Upper lobe of right lung (tissue), 1 donor: ENCODE data around the gene FAM89B. TPM values are rescaled to one million over a fixed set of nuclear protein-coding genes. Genes with fewer than 3 reads are reported as not detected.

Source experiments
- ATAC-seq: fragments of 200-7000 bp; cut with Tn5 transposase; one replicate; pipeline ENCODE4 v1.9.1; 2020; ENCODE audit warnings: mild to moderate bottlenecking, moderate library complexity
- DNase-seq: peaks from one replicate; pipeline ENCODE4 v3.0.0-alpha.2; 2020
- H3K27ac ChIP-seq: fragments of 200-600 bp; one replicate; pipeline ENCODE4 v1.8.0; 2022
- H3K27me3 ChIP-seq: fragments of 200-600 bp; one replicate; pipeline ENCODE4 v1.8.0; 2022; ENCODE audit warnings: mild to moderate bottlenecking
- H3K36me3 ChIP-seq: fragments of 200-600 bp; one replicate; pipeline ENCODE4 v1.8.0; 2022
- H3K4me1 ChIP-seq: fragments of 200-600 bp; one replicate; pipeline ENCODE4 v1.8.0; 2022
- H3K4me3 ChIP-seq: fragments of 200-600 bp; one replicate; pipeline ENCODE4 v1.8.0; 2022; ENCODE audit warnings: mild to moderate bottlenecking
- H3K9me3 ChIP-seq: fragments of 200-600 bp; one replicate; pipeline ENCODE4 v1.8.0; 2022
- intact Hi-C: fragments of 100-400 bp; cut with DNase I; formaldehyde crosslinking; loops from one replicate; pipeline ENCODE4 v1.11.0; 2022
- total RNA-seq: library from RNA; stranded (reverse); fragmentation: NEBNext Ultra II Directional; extraction: Animal tissue kit (Norgen Biotek cat#: 25700); gene quantifications from one replicate; pipeline ENCODE4 v1.2.1, GENCODE V29; 2021
- TF ChIP-seq, protein P1 (sequence below): fragments of 200-600 bp; IDR thresholded peaks from one replicate; pipeline ENCODE4 v1.8.0; 2022; ENCODE audit warnings: antibody characterized with exemption
- donor health status: DM: no; HTN: yes; CAD: no; lungs with severe emphysema.

The FAM89B gene
- total RNA-seq, 1 donor from 2014 or later: 44.1 TPM

DNA sequence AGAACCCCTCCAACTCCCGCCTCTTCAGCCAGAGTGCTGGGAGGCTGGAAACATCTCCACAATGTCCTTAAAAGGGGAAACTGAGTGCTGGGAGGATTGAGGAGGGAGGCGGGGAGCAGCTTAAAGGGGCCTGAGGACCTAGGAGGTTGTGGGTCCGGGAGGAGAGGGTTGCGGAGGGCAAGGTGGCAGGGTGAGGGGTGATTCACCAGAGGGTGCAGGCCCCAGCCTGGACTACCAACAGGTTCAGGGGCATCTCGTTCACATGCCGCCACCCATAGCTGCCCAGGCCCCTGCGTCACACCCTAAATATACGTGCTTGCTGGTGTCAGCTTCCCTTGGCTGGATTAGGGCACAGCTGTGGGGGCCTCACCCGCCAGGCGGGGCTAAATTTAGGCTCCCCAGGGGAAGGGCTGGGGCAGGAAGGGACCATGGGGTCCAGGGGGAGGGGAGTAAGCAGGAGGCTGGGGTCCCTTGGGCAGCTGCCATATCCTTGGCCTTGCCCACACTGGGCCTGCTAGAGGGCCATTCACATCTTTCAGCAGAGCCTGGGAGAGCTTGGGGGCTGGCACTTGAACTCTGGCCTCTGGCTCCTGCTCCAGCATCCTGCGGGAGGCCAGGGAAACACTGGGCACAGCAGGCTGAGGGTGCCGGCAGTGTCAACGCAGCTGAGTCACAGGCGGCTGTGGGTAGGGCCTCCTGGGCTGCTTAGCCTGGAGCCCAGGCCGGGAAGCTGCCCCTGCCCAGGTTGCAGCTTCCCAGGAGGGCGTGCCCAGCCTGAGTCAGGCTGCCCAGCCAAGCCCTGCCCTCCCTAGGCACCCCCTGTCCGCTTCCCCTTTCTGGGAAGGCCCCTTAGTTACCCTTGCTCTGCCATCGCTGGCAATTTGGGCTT is 4.8 kb downstream of the FAM89B start:
- ATAC-seq (peak; percentile 56), DNase-seq (peak; percentile 88)
- Histone ChIP-seq H3K9me3 (no peaks in the 10 kb centered on the region), H3K36me3 (peaks cover 29% of the 10 kb centered on the region), H3K27me3 (no peaks in the 10 kb centered on the region), H3K4me1 (peaks cover 42% of the 10 kb centered on the region), H3K4me3 (peak overlapping the region; percentile 66), H3K27ac (peak overlapping the region; percentile 84)
- TF ChIP-seq, protein P1, sequence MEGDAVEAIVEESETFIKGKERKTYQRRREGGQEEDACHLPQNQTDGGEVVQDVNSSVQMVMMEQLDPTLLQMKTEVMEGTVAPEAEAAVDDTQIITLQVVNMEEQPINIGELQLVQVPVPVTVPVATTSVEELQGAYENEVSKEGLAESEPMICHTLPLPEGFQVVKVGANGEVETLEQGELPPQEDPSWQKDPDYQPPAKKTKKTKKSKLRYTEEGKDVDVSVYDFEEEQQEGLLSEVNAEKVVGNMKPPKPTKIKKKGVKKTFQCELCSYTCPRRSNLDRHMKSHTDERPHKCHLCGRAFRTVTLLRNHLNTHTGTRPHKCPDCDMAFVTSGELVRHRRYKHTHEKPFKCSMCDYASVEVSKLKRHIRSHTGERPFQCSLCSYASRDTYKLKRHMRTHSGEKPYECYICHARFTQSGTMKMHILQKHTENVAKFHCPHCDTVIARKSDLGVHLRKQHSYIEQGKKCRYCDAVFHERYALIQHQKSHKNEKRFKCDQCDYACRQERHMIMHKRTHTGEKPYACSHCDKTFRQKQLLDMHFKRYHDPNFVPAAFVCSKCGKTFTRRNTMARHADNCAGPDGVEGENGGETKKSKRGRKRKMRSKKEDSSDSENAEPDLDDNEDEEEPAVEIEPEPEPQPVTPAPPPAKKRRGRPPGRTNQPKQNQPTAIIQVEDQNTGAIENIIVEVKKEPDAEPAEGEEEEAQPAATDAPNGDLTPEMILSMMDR: no peak
- intact Hi-C loops: no loop called here

- intact Hi-C loops: no loop called here
- H3K9me3 ChIP-seq: no peaks in the 10 kb centered on the region
- DNase-seq (no peak), ATAC-seq (no peak)
- TF ChIP-seq, protein P1: no peak
- no peaks in the 10 kb centered on the region for H3K27me3 ChIP-seq
- H3K27ac ChIP-seq: peak overlapping the region; percentile 84
- H3K4me3 ChIP-seq: peak overlapping the region; percentile 66
- peaks cover 41% of the 10 kb centered on the region for H3K4me1 ChIP-seq
- H3K36me3 ChIP-seq: peaks cover 32% of the 10 kb centered on the region
Observed at GRCh38 chr11:65577756-65578109, 5.4 kb downstream of the FAM89B start.

- ATAC-seq: no peak
- TF ChIP-seq, protein P1: no peak
- Histone ChIP-seq H3K4me3 (peak overlapping the region; percentile 66), H3K27ac (peak overlapping the region; percentile 84), H3K36me3 (peaks cover 32% of the 10 kb centered on the region), H3K4me1 (peaks cover 40% of the 10 kb centered on the region), H3K27me3 (no peaks in the 10 kb centered on the region), H3K9me3 (no peaks in the 10 kb centered on the region)
- DNase-seq: no peak
- intact Hi-C loops: no loop called here
Observed at GRCh38 chr11:65578134-65578533, 5.8 kb downstream of the FAM89B start.

- intact Hi-C loops: no loop called here
- H3K36me3 ChIP-seq: peaks cover 32% of the 10 kb centered on the region
Observed at GRCh38 chr11:65578667-65579066, 6.3 kb downstream of the FAM89B start.

DNA sequence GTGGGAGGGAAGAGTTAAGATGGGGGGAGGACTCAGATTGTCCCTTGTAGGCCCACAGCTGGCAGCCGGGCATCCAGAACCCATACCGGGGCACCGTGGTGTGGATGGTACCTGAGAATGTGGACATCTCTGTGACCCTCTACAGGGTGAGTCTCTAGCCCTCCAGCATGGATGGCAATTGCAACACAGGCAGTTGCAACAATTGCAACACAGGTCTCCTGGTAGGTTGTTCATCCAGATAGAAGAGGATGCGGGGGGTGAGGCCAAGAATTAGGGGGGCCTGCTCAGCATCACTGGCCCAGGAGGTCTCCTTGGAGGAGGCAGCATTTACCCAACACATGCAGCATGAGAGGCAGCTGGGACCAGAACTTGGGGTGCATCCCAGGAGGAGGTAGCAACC is 7.0 kb downstream of the FAM89B start:
- Histone ChIP-seq H3K4me1 (peaks cover 31% of the 10 kb centered on the region), H3K9me3 (no peaks in the 10 kb centered on the region), H3K27me3 (no peaks in the 10 kb centered on the region), H3K36me3 (peaks cover 32% of the 10 kb centered on the region), H3K27ac (no peak overlapping the region), H3K4me3 (no peak overlapping the region)
- ATAC-seq (no peak), DNase-seq (no peak)
- TF ChIP-seq, protein P1: no peak
- intact Hi-C loops: no loop called here

More at GRCh38 chr11:65578667-65579066, 6.3 kb downstream of the FAM89B start:
- TF ChIP-seq, protein P1: no peak
- Histone ChIP-seq H3K9me3 (no peaks in the 10 kb centered on the region), H3K4me3 (no peak overlapping the region), H3K27ac (no peak overlapping the region), H3K4me1 (peaks cover 35% of the 10 kb centered on the region), H3K27me3 (no peaks in the 10 kb centered on the region)
- ATAC-seq (no peak), DNase-seq (no peak)
